GOT3 (cell line): Measurements from ENCODE around the gene LEO1.

Experiments
- DNase-seq: peaks from one replicate; lab custom pipeline; 2025; ENCODE audit warnings: mixed read lengths; lab: John Stamatoyannopoulos, UW

LEO1 gene

GRCh38 chr15:51931016-51931415 is 40.6 kb downstream of the LEO1 start:
- no peak for DNase-seq

- no peak for DNase-seq
These were observed 44.8 kb downstream of the LEO1 start for GRCh38 chr15:51926809-51927208.

- DNase-seq = no peak
These were observed 47.2 kb downstream of the LEO1 start for GRCh38 chr15:51924156-51925068.

GRCh38 chr15:51917493-51917892 is 54.1 kb downstream of the LEO1 start:
- DNase-seq = no peak

- DNase-seq = no peak
These were observed 59.0 kb downstream of the LEO1 start for GRCh38 chr15:51912528-51912927.

- no peak for DNase-seq
These were observed 62.0 kb downstream of the LEO1 start for GRCh38 chr15:51909584-51909983.

- no peak for DNase-seq
These were observed 63.3 kb downstream of the LEO1 start for GRCh38 chr15:51908316-51908715.

- DNase-seq = no peak
These were observed 64.3 kb downstream of the LEO1 start for GRCh38 chr15:51907136-51907862.

GRCh38 chr15:51904931-51905330 is 66.6 kb downstream of the LEO1 start:
- no peak for DNase-seq

GRCh38 chr15:51904421-51904820 is 67.2 kb downstream of the LEO1 start:
- no peak for DNase-seq

- DNase-seq = no peak
These were observed 82.1 kb downstream of the LEO1 start for GRCh38 chr15:51889486-51889885.

- no peak for DNase-seq
These were observed 82.9 kb downstream of the LEO1 start for GRCh38 chr15:51888593-51889195.
